Activated CD4-positive, alpha-beta T cell treated with anti-CD3 and anti-CD28 coated beads, Interleukin-2, amount 50 U/mL, for 1 hour (primary cell): Measurements from ENCODE around the gene RNF113B.

Experiments used
- DNase-seq: peaks from one replicate; pipeline ENCODE4 v3.0.0-alpha.2; 2020

Gene RNF113B

DNA sequence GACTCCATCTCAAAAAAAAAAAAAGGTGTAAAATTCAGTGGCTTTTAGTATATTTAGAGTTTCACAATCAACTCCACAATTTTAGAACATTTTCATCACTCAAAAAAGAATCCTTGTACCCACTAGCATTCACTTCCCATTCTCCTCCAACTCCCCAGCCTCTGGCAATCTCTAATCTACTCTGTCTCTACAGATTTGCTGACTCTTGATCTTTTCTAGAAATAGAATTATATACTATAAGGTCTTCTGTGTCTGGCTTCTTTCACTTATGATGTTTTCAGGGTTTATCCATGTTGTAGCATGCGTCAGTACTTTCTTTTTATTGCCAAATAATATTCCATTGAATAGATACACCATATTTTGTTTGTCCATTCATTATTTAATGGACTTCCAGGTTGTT is 42.2 kb downstream of the RNF113B start:
- DNase-seq, result no peak

DNA sequence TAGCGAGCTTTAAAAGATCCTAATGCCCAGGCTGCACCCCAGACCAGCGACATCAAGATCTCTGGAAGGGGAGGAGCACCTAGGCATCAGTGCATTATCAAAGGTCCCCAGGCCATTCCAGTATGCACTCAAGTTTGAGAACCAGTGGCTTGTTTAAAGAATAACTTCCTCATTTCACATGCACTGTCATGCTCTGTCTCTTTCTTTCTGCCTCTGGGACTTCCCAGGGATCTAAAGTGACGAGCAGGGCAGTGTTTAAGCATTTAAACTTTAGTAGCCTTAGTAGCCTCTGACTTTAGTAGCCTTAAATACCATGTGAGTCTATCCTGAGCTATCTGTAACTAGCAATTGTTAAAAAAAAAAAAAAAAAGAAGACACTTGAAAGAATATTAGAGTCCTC is 43.1 kb downstream of the RNF113B start:
- no peak for DNase-seq

DNA sequence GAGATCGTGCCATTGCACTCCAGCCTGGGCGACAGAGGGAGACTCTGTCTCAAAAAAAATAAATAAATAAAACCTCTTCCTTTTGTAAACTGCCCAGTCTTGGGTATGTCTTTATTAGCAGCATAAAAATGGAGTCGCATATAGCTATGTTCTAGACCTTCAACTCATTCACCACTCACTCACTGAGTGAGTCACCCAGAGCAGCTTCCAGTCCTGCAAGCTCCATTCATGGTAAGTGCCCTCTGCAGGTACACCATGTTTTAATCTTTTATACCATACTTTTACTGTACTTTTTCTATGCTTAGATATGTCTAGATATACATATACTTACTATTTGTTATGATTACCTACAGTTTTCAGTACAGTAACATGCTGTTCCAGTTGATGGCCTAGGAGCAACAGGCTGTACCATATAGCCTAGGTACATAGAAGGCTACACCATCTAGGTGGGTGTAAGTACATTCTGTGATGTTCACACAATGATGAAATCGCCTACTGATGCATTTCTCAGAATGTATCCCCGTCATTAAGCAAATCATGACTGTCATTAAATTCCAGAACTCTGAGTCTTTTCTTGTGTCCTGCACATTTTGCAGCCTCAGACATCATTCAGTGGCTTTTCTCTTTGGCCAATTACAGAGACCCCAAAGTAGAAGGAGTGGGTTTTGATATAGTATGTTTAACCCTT is 47.9 kb downstream of the RNF113B start:
- DNase-seq, result no peak
